IPS DF 4.7 (cell line): ENCODE data around the gene KPNA1.

Experiments
- DNase-seq: peaks from one replicate; pipeline ENCODE4 v3.0.0-alpha.2; 2013; ENCODE audit warnings: low spot score; ENCODE audit errors: extremely low read depth

The KPNA1 gene

DNA sequence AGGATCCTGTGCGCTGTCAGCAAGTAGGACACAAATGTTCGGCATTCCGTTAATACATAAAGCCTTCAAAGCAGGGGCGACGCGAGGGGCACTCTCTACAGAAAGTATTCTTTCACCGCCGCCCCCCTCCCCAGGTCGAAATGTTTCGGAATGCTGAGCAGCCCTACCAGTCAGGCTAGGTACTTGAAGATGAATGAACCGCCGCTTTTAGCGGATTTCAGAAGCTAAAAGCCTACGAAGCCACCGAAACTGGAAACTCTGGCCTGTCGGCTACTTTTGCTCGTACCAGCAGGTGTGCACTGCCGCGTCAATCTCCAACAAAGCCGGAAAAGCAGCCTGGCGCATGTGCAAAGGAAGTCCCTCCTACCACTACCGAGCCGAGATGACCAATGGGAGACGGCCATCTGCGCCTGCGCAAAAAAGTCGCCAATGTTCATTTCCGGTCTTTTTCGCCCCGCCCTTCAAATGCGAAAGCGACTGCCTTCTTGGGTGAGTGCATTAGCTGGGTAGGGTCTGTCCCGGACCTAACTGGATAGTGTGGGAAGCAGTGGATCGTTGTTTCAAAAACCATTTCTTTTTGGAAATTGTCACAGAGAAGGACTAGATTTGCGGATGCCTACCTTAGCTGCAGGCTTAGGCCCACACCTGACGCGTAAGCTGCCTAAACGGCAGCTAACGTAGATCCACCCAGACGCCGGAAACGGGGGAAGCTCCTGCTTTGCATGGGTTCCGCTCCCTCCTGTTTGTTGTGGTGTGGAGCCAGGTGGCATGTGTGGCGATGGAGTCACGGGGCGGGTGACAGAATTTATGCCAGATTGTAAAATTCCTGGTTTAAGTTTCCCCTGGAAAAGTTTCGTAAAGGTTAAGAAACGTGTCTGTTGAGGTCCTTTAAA is 98.7 kb downstream of the KPNA1 start, which contains the start of gene WDR5B:
Gene WDR5B, minus strand, starts transcription at position 301 of the 893 bp plus-strand sequence. CDS start 534 bp downstream, outside the sequence.
- DNase-seq = peak; percentile 87

- no peak for DNase-seq
These were observed 99.5 kb downstream of the KPNA1 start for GRCh38 chr3:122415104-122415744.

GRCh38 chr3:122414391-122414790 is 100.3 kb downstream of the KPNA1 start:
- DNase-seq = no peak

DNA sequence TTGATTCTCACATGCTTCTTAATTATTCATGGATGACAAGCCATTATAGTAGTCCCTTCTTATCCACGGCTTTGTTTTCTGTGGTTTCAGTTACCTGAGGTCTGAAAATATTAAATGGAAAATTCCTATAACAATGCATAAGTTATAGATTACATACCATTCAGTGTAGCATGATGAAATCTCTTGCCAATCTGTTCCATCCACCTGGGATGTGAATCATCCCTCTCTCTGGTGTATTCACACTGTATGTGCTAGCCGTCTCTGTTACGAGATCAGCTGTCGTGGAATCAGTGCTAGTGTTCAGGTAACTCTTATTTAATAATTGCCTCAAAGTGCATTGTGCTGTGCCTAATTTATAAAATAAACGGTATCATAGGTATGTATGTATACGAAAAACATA is 104.1 kb downstream of the KPNA1 start:
- no peak for DNase-seq

GRCh38 chr3:122410111-122410510 is 104.6 kb downstream of the KPNA1 start:
- no peak for DNase-seq

- DNase-seq = no peak
These were observed 105.3 kb downstream of the KPNA1 start for GRCh38 chr3:122409446-122409845.

GRCh38 chr3:122407946-122408345 is 106.8 kb downstream of the KPNA1 start:
- DNase-seq = no peak

- DNase-seq = no peak
These were observed 108.5 kb downstream of the KPNA1 start for GRCh38 chr3:122406198-122406597.

- DNase-seq = no peak
These were observed 109.7 kb downstream of the KPNA1 start for GRCh38 chr3:122405015-122405414.

GRCh38 chr3:122403489-122403888 is 111.2 kb downstream of the KPNA1 start:
- DNase-seq = no peak

DNA sequence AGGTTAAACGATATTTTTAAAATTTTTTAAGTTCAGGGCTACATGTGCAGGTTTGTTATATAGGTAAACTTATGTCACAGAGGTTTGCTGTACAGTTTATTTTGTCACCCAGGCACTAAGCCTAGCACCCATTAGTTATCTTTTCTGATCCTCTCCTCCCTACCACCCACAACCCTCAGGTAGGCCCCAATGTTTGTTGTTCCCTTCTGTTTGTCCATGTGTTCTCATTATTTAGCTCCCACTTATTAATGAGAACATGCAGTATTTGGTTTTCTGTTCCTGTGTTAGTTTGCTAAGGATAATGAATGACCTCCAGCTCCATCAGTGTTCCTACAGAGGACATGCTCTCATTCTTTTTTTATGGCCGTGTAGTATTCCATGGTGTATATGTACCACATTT is 115.8 kb downstream of the KPNA1 start:
- DNase-seq = no peak

DNA sequence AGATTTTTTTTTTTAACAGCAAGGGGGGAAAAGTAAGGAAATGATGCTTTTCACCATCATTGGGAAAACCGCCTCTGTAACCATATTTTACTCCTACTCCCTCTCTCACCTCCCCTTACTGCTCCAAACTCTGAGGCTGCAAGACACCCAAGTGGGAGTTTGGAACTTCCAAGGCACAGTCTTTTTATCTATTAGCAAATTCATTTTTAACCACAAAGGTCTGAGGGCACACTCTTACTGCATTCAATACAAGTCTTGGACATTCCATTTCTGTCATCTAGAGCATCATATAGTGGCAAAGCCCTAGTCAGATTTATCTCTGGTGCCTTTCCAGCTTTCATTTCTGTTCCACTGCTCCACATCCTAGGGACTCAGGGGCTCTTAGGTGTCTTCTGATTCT is 117.5 kb downstream of the KPNA1 start:
- no peak for DNase-seq

GRCh38 chr3:122396511-122396910 is 118.2 kb downstream of the KPNA1 start:
- no peak for DNase-seq

- no peak for DNase-seq
These were observed 119.2 kb downstream of the KPNA1 start for GRCh38 chr3:122395582-122395981.

DNA sequence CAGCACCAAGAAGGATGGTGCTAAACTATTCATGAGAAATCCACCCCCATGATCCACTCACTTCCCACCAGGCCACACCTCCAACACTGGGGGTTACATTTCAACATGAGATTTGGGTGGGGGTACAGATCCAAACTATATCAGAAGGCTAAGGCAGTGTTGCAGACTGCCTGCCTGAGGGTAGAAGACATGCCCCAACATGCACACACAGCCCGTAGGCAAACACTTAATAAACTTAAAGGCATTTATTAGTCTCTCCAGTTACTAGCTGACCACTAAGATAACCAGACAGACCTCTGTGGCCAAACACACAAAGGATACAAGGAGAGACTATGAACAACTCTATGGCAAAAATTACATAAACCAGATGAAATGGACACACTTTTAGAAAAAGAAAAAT is 120.6 kb downstream of the KPNA1 start:
- DNase-seq = no peak

DNA sequence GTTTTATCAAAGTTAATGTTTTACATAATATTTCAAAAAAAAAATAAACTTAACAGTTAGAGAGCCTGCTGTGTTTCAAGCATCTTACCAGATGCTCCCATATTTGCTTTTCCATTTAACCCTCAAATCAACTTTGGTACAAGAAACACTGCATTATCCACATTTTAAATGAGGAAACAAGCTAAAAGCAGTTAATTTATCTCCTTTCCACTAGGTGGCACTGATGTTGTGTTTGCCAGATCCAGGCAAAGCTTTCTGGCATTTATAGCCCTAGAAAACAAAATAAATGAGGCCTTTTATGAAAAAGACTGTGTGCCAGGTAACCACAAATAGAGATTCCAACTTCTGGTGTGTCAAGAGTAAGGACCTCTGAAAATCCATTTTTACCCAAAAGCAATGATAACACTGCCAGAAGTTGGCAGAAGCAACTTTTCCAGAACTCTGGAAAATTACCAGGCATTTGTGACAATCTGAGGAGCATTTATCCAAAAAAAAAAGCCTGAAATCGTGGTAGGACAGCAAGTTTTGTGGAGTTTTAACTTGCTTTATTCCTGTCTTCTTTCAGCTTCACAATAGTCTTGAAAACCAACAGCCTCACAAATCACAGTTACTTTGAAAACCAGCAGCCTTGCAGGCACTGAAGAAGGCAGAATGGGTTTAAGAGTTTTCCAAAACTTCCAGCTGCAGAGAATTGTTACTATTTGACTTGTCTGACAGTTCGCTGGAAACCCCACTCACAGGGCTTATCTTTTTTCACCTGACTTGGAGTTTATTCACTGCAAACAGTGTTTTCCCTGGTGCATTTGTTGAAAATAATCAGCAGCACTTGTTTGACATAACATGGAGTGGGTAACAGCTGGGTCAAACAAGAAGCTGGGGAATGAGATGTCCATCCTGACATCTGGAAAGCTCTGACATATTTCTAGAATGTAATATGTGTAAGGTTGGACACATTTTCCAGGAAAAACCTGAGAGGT is 121.6 kb downstream of the KPNA1 start:
- DNase-seq = no peak

DNA sequence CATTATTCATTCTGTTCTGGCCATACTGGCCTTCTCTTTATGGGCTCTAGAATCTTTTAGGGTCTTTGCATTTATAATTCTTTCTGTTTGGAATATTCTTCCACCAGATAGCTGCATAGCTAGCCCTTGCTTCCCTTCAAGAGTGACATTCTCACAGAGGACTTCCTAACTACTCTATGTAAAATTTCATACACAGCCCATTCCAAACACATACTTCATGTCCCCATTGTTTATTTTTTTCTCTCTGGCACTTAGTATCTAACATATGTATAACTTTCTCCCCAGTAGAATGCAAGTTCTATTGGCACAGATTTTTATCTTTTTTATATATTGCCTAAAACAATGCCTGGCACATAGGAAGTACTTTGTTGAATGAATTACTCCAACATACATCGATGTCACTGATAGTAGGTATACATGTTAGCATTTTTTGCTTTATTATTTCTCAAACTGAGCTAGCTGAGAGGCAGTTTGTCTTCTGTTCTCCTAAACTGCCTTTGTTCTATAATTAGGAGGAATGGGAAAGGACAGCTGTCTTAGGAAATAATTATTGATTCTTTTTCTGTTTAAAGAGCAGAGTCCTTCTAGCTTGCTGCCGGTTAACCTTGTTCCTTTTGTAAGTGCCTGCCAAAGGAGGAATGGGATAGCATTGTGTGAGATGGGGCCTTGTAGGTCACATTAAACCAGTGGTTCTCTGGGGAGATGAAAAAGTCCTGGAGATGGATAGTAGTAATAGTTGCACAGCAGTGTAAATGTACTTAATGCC is 122.9 kb downstream of the KPNA1 start:
- no peak for DNase-seq

- DNase-seq = no peak
These were observed 124.1 kb downstream of the KPNA1 start for GRCh38 chr3:122390665-122391064.

DNA sequence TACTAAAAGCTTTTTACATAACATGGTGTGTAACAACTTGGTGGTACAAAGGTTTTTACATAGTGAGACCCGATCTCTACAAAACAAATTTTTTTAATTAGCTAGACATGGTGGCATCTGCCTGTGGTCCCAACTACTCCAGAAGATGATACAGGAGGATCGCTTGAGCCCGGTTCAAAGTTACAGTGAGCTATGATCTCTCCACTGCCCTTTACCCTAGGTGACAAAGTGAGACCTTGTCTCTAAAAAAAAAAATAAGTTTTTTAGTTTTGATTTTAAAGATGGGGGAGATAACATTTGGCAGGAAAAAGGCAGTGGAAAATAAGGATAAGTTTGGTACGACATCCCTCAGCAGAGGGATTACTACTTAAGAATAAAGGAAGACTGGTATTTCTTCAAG is 124.8 kb downstream of the KPNA1 start:
- no peak for DNase-seq

GRCh38 chr3:122389197-122389596 is 125.5 kb downstream of the KPNA1 start:
- no peak for DNase-seq

GRCh38 chr3:122387709-122388108 is 127.0 kb downstream of the KPNA1 start:
- no peak for DNase-seq
